HG02623 (cell line): Measurements from ENCODE around the gene PEAK1.
"Not testable (repeated sequence)": the region's sequence is repeated elsewhere in the genome, so short reads cannot be mapped to it uniquely, and the experiment has no call there.

Experiments used
- ATAC-seq: cut with Tn5 transposase; IDR thresholded peaks from one replicate; pipeline ENCODE4 v1.9.1; 2021; ENCODE audit warnings: moderate library complexity; ENCODE audit not compliant: unreplicated experiment

The PEAK1 gene

DNA sequence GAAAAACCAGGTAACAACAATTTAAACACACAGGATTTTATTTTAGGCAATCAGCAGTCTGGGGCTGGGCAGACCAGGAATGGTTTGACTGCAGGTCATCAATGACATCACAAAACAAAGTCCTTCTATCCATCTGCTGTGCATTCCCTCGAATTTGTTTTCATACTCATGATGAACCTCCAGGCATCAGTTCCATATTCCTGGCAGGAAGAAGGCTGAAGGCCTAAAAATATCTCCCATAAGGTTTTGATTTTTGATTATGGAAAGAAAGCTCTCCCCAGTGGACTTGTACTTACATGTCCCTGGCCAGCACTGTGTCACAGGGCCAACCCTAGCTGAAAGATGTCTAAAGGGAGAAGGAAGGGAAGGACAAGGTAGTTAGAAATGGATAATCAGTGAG, 107.4 kb downstream of the PEAK1 start:
- ATAC-seq, result no peak

DNA sequence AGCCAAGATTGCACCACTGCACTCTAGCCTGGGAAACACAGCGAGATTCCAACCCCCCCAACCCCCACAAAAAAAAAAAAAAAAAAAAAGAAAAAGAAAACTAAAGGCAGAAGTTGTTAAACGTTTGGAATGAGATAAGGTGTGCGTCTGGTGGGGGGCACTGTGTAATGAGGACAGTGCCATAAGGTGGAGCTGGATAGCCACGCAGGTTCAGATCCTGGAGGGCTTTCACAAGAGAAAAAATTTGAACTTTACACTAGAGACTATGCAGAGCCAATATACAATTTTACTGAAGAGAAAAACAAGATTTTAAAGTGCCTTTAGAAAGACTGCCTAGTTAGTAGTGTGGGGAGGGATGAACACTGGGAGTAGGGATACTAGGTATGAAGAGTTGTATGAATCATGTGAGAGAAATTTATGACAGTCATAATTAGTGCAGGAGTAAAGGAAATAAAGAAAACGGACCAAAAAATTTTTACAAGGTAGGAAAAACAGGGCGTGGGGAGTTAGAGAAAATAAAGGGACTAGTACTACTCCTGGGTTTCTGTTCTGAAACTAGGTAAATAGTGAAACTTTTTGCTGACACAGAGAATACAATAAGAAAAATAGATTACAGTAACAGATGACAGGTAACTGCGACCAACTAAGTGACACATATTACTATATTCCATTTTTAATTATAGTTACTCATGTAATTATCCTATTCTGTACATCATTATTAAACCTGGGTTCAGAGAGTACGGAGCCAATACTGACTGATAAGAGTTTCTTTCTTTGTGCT, 108.1 kb downstream of the PEAK1 start:
- ATAC-seq, result no peak

DNA sequence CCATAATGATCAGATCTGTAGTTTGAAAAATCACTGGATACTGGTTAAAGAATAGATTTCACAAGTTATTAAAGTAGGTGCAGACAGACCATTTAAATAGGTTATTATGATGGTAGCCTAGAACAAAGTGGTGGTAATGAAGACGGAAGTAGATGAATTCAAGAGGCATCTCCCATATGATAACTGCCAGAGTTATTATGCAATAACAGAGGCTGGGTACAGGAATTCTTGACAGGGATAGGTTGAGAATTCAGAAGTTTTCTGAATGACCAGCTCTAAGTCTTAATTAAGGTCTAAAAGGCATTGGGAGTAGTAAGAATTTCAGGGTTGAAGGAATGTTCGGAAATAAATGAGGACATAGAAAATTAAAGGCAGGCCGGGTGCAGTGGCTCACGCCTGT, 108.9 kb downstream of the PEAK1 start:
- ATAC-seq, result no peak

DNA sequence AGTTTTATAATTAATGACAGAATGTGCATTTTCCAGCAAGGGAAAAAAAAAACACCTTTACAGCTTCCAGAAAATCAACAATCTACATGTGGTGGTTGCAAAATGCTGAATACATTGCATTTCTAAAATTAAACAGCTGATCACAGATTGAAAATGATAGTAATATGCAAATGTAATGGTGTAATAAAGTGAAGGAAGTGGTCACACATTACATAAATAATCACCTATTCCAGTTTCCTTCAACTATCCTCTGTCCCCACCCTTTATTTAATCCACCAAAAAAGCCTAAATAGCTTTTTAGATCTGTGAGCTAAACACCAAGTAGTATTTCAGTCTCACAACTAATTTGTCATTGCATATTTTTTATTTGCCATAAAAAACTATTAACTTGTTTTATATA, 110.5 kb downstream of the PEAK1 start:
- no peak for ATAC-seq

DNA sequence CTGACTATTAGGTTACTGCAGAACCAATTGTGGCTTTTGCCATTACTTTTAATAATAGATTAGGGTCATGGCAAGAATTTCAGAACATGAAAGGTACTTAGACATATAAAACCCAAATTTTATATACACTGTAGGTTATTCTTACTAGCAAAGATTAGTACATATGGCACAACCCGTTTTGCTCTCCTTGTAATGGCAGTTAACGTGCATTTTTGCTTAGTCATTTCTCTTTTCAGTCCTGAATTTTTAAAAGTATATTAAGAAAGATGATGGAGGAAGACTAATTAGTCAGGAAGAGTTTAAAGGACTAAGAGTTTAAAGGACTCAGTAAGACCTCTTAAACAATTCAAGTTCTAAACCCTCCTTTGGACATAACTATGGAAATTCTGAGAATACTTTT, 114.0 kb downstream of the PEAK1 start:
- ATAC-seq, result no peak

DNA sequence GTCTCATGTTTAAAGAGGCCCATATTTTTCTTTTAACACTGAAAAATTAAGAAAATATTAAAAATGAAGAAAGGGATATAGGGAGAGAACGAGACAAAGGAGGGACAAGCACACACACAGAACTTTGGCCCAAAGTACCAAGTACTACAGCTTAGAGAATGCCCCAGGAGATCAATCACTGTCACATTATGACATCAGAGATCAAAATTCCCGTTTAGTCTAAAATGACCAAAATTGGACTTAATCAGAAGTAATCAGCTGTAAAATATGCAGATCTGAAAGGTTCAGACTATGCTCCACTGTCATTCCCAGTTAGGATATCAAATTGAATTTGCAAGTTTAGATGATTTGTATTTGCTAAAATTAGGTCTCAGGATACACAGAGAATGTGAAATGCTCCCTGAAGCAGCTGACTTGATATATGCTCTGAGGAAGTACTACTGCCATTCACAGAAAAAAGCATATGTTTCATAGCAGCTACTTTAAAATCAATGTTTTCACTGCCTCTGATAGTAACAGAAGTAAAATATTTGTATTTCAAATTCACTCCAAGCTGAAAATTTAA, 123.0 kb downstream of the PEAK1 start:
- ATAC-seq, result no peak

DNA sequence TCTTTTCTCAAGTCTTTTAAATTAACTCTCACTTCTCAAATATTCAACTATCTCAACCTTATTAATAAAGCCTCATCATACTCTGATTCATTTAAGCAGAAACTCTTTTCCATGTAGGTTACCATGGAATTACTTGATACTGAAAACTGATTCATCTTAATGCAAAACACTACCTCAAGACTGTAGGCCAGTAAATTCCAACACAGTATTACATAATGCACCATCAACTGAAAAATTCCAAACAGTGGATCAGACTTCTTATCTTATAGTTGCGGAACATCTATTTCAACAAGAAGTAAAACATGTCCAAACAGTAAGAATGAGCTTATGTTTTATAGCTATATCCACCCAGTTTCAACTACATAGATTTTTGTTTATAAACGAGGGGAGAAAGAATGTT, 124.5 kb downstream of the PEAK1 start:
- no peak for ATAC-seq

DNA sequence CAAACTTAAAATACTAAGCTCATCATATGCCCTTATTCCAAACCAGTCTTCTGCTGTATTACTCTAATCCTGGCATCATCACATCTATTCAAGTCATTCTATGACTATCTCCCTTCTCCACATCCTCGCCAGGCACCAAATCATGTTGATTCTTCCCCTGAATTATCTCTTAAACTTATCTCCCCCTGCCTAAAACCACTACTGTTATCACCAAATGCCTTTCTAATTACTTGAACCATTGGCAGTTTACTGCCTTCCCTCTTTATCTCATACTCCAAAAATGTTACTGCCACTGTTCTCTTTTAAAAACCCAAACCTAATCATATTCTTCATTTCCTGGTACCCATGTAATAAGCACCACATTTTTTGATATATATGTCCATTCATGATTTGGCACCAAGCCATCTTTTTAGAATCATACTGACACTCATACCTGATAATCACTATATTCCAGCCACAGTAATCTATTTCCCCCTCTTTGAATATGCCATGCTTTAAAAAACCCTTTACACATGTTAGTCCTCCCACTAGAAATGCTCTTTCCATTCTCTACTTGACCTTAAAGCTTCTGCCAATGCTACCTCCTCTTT, 126.8 kb downstream of the PEAK1 start:
- ATAC-seq, result no peak

DNA sequence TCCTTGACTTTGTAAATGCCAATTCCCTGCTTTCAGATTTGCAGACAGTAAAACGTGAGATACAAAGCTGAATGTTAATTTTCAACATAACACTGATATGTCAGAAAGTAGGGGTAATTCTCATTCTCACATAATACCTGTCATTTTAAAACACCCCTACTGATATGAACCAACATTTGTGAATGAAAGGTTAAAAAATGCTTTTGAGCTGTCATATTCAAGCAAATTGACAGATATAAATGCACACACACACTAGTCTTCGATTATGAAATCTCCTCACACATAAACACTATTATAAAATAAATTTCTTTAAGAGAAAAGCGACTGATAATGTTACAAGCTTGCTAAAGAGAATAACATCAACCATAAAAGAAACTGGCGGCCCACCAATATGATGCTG, 128.8 kb downstream of the PEAK1 start:
- ATAC-seq, result no peak

GRCh38 chr15:77287385-77287784, 132.5 kb downstream of the PEAK1 start:
- ATAC-seq, result no peak

DNA sequence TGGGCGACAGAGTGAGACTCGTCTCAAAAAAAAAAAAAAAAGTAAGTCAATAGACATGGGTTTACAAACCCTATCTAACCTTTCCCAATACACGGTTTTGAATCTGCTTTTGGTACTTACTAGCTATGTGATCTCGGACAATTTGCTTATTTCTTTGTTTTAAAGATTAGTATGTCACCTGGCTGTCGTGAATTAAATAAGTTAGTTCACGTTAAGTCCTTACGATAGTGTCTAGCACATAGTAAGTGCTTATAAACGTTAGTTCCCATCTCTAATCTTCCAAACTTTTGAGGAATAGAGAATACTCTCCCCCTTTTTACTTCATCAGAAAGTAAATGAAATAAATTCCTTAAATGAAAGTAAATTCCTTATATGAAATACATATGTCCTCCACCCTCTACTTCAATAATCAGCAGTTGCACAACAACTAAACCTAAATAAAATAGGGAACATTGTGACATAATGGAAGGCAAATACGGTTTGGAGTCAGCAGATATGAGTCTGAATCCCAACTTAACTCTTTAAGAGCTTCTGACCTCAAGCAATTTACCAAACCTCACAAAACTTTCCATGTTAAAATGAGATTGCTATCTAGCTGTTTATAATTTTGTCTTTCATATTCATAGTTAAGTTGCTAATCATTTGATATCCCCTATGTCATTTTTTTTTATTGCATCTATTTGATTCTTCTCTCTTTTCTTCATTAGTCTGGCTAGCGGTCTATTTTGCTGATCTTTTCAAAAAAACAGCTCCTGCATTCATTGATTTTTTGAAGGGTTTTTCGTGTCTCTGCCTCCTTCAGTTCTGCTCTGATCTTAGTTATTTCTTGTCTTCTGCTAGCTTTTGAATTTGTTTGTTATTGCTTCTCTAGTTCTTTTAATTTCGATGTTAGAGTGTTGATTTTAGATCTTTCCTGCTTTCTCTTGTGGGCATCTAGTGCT, 134.6 kb downstream of the PEAK1 start:
- no peak for ATAC-seq

DNA sequence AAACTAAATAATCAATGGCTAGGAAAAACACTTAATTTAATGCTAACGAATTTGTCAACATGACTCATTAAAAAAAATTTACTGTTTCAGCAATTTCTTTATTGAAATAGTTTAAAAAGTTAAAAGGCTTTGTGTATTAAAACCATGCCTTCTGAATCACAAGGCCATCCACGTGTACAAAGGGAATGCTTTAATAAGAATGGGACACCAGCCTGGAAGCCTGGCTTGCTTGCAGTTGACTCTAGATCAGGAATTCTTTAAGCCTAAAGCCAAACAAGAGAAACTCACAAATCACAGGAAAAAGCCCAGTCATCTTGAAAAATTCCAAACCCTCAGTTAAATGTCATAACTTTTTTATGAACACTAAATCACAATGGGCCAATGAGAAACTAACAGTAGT, 137.6 kb downstream of the PEAK1 start:
- no peak for ATAC-seq

DNA sequence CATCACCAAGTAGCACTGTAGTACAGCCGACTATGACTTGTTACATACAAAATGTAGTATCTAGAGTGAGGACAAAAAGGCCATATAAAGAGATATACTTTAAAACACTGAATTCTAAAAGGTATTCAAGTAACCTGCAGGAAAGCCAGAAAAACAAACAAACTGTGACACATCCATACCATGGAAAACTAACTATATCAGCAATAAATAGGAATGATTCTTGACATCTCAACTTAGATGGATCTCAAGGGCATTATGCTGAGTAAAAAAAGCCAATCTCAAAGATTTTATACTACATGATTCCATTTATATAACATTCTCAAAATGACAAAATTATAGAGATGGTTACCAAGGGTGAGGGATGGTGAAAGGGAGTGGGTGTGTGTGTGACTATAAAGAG, 143.0 kb downstream of the PEAK1 start:
- no peak for ATAC-seq

DNA sequence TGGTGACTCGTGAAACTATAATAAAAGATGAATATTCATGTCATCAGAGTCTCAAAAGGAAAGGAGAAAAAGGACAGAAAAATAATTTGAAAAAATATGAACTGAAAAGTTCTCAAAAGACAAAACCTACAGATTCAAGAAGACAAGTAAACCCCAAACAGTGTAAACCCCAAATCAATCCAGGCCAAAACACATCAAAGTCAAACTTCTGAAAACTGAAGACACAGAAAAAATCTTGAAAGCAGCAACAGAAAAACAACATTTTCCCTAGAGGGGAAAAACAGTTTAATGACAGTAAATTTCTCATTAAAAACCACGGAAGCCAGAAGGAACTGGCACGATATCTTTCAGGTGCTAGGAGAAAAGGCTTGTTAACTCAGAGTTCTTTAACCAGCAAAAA, 143.8 kb downstream of the PEAK1 start:
- no peak for ATAC-seq

DNA sequence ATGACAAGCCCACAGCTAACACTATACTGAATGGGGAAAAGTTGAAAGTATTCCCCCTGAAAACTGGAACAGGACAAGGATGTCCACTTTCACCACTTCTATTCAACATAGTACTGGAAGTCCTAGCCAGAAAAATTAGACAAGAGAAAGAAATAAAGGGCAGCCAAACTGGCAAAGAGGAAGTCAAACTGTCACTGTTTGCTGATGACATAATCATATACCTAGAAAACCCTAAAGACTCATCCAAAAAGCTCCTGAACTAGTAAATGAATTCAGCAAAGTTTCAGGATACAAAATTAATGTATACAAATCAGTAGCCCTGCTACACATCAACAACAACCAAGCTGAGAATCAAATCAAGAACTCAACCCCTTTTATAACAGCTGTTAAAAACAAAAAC, 146.8 kb downstream of the PEAK1 start:
- not testable (repeated sequence) for ATAC-seq

DNA sequence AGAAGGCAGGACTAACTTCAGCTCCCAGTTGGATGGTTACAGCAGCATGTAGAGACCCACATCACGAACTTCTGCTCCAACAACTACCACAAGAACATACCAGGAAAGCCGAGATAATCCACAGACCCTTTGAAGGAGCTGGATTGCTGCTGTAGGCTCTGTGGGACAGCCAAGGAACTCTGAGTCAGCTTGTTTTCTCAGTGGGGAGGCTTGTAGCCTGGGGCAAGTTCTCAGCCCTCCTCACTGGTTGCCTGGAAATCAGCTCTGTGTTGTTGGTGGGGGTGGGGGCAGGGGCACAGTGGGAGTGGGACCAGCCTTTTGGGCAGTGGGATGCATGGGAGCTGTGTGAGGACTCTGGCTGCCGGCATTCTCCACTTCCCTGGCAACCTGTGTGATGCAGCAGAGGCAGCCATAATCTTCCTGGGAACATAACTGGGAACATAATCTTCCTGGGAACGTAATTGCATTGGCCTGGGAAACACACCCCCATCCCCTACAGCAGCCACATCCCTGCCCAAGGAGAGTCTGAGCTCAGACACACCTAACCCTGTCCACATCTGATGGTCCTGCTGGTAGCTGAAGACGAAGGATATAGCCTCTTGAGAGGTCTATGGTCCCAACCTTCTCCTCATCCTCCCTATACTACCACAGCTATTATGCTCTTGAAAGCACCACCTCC, 153.1 kb downstream of the PEAK1 start:
- ATAC-seq, result no peak

DNA sequence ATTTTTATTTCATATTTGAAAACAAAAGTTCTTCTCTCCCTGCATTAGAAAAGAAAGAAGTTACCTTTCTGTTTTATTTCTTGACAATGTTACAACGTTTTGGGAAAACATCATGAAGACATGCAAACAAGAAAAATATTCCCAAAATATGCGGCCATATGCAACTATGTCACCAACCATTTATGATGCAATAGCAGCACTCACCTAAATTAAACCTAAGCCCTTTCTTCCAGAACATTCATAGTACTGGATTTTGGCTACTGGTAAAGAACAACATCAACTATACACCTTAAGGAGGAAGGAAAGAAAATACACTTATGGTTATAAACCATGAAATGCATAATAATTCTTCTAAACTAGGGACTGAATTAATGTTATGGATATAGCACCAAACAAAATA, 164.5 kb downstream of the PEAK1 start:
- no peak for ATAC-seq

GRCh38 chr15:77251662-77252061, 168.2 kb downstream of the PEAK1 start:
- ATAC-seq, result no peak

DNA sequence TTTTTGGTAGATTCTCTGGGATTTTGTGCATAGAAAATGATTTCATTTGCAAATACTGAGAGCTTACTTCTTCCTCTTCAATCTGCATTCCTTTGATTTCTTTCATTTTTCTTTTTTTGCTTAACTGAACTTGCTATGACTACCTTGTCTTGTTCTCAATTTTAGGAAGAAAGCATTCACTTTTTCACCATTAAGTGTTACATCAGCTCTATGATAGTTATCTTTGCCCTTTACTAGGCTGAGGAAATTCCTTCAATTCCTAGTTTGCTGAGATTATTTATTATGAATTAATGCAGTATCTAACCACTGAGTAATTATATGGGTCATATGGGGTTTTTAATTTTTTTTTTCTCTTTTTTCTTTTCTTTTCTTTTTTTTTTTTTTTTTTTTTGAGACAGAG, 172.8 kb downstream of the PEAK1 start:
- no peak for ATAC-seq

- no peak for ATAC-seq
These were observed 176.0 kb downstream of the PEAK1 start for GRCh38 chr15:77243716-77244401.
